RPMI7951 (cell line): ENCODE results near the gene ZNF765. TPM values are rescaled to one million over a fixed set of nuclear protein-coding genes. Genes with fewer than 3 reads are reported as not detected.
"Not testable (repeated sequence)": the region's sequence is repeated elsewhere in the genome, so short reads cannot be mapped to it uniquely, and the experiment has no call there.

Experiments
- DNase-seq: peaks from one replicate; pipeline ENCODE4 v3.0.0-alpha.2; 2012; ENCODE audit warnings: low read depth
- total RNA-seq: library from RNA; depleted of rRNA; stranded (reverse); fragments of >200 nt; shearing (Covaris generic); gene quantifications from 2 replicates; pipeline ENCODE4 v1.2.3, GENCODE V29; 2014

ZNF765 gene
- total RNA-seq, 1 experiment from 2014 or later: 11.8 TPM

- DNase-seq: not testable (repeated sequence)
Measured at GRCh38 chr19:53420520-53421315, 25.8 kb downstream of the ZNF765 start.

DNA sequence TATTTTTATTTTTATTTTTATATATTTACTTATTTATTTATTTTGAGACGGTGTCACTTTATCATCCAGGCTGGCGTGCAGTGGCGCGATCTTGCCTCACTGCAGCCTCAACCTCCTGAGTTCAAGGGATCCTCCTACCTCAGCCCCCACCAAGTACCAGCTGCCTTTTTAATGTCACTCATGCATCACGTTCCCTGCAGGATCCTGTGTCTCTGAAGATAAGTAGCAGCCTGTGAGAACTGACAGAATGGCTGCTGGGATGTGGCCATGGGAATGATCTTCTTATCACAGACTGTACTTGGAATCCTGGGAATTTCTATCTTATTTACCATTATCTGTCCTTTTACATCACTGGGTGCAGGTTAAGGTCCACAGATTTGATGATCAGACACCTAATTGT is 27.6 kb downstream of the ZNF765 start:
- DNase-seq: no peak

DNA sequence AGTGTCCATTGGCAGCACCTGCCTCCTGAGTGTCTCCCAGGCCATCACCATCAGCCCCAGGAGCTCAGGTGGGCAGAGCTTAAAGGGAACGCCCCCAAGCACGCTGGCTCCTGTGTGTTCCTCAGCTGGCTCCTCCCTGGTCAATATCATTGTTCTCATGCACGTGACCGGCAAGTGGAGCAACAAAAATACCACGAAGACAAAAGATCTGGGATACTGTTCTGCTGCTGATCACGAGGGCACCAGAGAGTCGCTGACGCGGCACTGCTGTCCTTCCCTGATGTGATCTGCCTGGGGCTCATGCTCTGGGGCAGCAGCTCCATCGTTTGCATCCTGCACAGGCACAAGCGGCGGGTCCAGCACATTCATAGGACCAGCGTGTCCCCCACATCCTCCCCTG is 28.1 kb downstream of the ZNF765 start:
- not testable (repeated sequence) for DNase-seq

DNA sequence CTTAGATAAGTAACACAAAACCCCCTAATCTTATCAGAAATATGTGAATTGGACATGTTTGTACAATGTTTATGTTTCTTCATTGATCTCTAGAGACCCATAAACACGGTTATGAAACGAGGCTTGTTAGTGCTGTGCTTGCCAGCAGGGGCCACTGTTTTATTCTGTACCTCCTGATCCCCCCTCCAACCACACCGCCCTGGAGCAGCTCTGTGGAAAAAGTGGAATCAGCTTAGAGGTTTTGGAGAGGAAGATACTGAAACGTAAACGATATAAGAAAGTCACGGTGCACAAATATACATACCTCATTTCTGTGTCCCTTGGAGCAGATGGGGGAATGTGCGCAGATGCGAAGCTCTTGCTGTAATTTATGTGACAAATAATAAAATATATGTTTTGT is 28.7 kb downstream of the ZNF765 start:
- peak; percentile 34 for DNase-seq

- DNase-seq: peak; percentile 62
Measured at GRCh38 chr19:53424968-53425597, 30.1 kb downstream of the ZNF765 start.

DNA sequence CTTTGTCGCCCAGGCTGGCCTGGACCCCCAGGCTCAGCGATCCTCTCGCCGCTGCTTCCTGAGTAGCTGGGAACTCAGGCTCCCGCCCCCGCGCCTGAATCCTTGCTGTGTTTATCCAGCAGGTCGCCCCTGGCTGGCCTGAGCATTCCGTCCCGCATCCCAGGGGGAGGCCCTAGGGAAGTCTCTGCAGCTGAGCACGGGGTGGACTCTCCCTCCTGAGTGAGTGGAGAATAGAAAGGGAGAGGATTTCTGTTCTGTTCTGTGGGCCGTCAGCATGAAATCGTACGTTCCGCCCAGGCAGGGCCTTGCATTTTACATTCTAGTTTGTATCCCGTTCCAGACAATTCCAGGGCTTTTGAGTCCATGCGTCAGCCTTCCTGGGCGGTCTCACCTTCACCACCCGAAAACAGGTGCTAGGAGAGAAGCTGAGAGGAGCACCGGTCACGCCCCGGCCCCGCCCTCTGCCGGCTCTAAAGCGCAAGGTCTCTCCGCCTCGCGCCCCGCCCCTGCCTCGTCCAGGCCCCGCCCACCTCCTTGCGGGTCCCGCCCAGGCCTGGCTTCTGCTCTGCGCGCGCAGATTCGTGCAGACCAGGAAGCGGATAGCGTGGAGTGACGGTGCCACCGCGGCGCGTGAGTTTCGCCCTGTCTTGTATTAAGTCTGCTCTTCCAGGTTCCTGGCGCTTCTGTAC is 36.6 kb downstream of the ZNF765 start, which contains the start of gene ZNF761:
Gene ZNF761 (plus strand): TSS at position 586 of the 689 bp plus-strand sequence. CDS start 15,285 bp downstream, outside the sequence.
- peak; percentile 88 for DNase-seq

GRCh38 chr19:53432088-53432661 is 37.2 kb downstream of the ZNF765 start:
- DNase-seq: peak; percentile 37

GRCh38 chr19:53443809-53444208 is 48.9 kb downstream of the ZNF765 start:
- DNase-seq: not testable (repeated sequence)

DNA sequence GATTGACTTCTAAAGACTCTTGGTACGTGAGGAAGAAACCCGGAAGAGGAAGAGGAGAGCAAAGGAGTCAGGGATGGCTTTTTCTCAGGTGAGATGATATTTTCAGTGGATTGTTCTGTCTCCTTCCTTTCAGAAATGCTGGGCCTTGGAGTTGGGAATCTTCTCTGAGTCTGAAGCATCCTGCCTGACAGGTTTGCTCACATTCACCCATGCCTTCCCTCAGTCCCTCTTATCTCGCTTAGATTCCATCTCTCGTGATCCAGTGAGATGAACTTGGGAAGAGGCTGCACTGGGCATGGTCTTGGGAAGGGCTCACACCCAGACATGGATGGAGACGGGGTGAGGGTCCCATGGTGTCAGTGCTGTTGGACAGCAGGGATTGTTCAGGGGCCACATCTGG is 52.2 kb downstream of the ZNF765 start:
- DNase-seq: not testable (repeated sequence)

- no peak for DNase-seq
Measured at GRCh38 chr19:53455828-53456227, 60.9 kb downstream of the ZNF765 start.

- DNase-seq: not testable (repeated sequence)
Measured at GRCh38 chr19:53460131-53460721, 65.3 kb downstream of the ZNF765 start.

DNA sequence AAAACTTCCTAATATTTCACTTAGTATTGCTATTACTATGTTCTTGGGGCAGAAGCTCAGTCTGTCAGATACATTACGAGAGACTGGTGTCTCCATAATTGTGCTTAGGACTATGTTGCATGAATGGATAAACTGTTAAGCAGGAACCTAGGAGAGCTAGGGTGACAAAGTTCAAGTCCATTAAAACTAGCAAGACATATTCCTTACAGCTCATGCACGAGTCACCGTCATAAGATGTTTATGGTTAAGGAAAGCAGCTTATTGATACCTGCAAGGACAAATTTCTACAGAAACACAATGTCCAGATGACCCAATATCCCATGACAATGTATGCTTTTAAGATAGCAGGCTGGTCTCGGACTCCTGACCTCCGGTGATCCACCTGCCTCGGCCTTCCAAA is 66.9 kb downstream of the ZNF765 start:
- DNase-seq: no peak

GRCh38 chr19:53462861-53463260 is 67.9 kb downstream of the ZNF765 start:
- no peak for DNase-seq

- DNase-seq: peak; percentile 55
Measured at GRCh38 chr19:53463263-53463662, 68.3 kb downstream of the ZNF765 start.

DNA sequence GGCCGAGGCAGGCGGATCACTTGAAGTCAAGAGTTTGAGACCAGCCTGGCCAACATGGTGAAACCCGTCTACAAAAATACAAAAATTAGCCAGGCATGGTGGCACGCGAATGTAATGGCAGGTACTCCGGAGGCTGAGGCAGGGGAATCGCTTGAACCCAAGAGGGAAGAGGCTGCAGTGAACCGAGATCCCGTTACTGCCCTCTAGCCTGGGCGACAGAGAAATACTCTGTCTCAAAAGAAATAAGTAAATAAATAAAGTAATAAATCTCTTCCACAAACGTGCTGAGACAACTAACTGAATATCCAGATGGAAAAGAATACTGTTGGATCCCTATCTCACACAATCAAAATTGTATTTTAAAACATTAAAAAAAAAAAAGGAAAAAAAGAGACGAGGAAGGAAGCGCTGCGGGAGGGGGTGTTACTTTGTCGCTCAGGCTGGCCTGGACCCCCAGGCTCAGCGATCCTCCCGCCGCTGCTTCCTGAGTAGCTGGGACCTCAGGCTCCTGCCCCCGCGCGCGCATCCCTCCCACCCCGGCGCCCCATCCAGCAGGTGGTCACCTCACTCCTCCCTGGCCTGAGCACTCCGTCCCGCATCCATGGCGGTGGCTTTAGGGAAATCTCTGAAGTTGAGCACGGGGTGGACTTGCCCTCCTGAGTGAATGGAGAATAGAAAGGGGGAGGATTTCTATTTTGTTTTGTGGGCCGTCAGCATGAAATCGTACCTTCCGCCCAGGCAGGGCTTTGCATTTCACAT is 72.0 kb downstream of the ZNF765 start:
- no peak for DNase-seq

DNA sequence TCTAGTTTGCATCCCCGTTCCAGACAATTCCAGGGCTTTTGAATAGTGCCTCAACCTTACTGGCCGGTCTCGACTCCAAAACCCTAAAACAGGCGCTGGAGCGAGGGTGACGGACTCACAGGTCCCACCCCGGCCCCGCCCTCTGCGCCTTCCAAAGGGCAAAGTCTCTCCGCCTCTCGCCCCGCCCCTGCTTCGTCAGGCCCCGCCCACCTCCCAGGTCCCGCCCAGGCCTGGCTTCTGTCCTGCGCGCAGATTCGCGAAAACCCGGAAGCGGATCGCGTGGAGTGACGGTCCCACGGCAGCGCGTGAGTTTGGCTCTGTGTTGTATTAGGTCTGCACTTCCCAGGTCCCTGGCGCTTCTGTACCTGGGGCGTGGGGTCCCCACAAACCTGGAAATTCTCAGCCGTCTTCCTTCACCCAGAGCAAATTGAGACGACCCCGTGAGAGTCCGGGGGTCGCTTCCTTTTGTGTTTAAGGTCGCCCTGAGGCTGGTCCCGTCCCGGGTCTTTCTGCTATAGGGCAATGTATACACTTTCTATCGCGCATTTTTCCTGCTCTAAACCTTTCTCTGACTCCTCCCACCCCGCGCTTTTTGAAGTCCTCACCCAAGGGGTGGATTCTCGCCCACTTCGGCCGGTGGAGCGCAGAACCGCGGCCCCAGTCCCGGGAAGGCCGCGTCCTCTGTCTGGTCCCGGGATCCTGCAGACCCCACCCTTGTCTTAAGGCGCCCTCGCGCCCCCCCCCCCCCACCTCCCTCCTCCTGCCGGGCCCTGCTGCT is 72.7 kb downstream of the ZNF765 start, which contains the start of gene ZNF813:
Gene ZNF813 (plus strand): TSS at position 249 of the 778 bp plus-strand sequence. CDS start 16,090 bp downstream, outside the sequence.
- peak; percentile 86 for DNase-seq

- not testable (repeated sequence) for DNase-seq
Measured at GRCh38 chr19:53468628-53469027, 73.7 kb downstream of the ZNF765 start.

GRCh38 chr19:53471916-53472315 is 77.0 kb downstream of the ZNF765 start:
- DNase-seq: no peak

DNA sequence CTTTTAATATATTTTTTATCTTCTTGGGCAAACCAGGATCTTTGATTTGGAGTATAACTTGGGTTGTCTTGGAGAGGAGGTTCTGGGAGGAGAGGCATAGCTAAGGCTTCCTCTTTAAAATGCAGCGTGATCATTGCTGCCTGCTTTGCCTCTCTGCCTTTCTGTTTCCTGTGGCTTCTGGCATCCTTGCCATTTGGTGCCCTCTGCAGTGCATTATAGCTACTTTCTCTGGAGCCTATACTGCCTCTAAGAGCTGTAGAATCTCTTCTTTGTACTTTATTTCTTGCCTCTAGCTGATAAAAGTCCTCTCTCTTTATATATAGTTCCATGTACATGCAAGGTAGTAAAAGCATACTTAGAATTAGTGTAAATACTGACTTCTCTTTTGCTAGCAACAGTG is 79.9 kb downstream of the ZNF765 start:
- DNase-seq: peak; percentile 19

- DNase-seq: peak; percentile 79
Measured at GRCh38 chr19:53475470-53475869, 80.5 kb downstream of the ZNF765 start.
